Measurements from ENCODE around the gene LRBA. TPM values are rescaled to one million over a fixed set of nuclear protein-coding genes. Genes with fewer than 3 reads are reported as not detected.

The LRBA gene
- total RNA-seq, 1 experiment from 2014 or later: 69.1 TPM

- TF ChIP-seq PRDM15 (CRISPR knock-in tag; IDR thresholded peaks at IDR 0.05): no peak
- no peak for TF ChIP-seq ATF2 (CRISPR knock-in tag; IDR thresholded peaks at IDR 0.05; ENCODE audit: borderline replicate concordance, low read depth)
- no peak for TF ChIP-seq GRHL2 (CRISPR knock-in tag; IDR thresholded peaks at IDR 0.05; ENCODE audit: insufficient replicate concordance, severe bottlenecking)
- TF ChIP-seq CTCF (IDR thresholded peaks at IDR 0.05): no peak
Observed at GRCh38 chr4:150253416-150253815, 761.7 kb downstream of the LRBA start (continued).

GRCh38 chr4:150252741-150253140 is 762.3 kb downstream of the LRBA start:
- H3K4me3 Mint-ChIP-seq: no peak overlapping the region
- CTCF ChIA-PET: interaction anchor here (1.6 kb wide), 1 partner anchor 9 kb away, joined by 15 read pairs; no protein-coding TSS in a partner anchor
- TF ChIP-seq PREB (CRISPR knock-in tag; IDR thresholded peaks at IDR 0.05; ENCODE audit: borderline replicate concordance) (no peak), EMX1 (CRISPR knock-in tag; IDR thresholded peaks at IDR 0.05) (no peak), NR1H2 (CRISPR knock-in tag; IDR thresholded peaks at IDR 0.05) (no peak), FOXK1 (CRISPR knock-in tag; IDR thresholded peaks at IDR 0.05) (no peak), CDX4 (CRISPR knock-in tag; IDR thresholded peaks at IDR 0.05; ENCODE audit: borderline replicate concordance) (no peak), MXD4 (CRISPR knock-in tag; IDR thresholded peaks at IDR 0.05; ENCODE audit: borderline replicate concordance) (no peak), ARID4B (CRISPR knock-in tag; IDR thresholded peaks at IDR 0.05; ENCODE audit: borderline replicate concordance) (no peak), ZNF416 (CRISPR knock-in tag; IDR thresholded peaks at IDR 0.05) (no peak), USF1 (CRISPR knock-in tag; IDR thresholded peaks at IDR 0.05) (no peak), SMAD4 (CRISPR knock-in tag; IDR thresholded peaks at IDR 0.05) (no peak), JAZF1 (CRISPR knock-in tag; IDR thresholded peaks at IDR 0.05) (no peak), ZNF281 (CRISPR knock-in tag; IDR thresholded peaks at IDR 0.05) (no peak), ZNF512 (CRISPR knock-in tag; IDR thresholded peaks at IDR 0.05; ENCODE audit: borderline replicate concordance) (no peak)

More at GRCh38 chr4:150252741-150253140, 762.3 kb downstream of the LRBA start:
- POLR2A ChIA-PET: no interaction called here
- Mint-ChIP-seq H3K27me3 (ENCODE audit: low read depth) (no peaks in the 10 kb centered on the region; the same call in 1 of the 2 replicates), H3K27ac (no peak overlapping the region), H3K4me1 (peaks cover 34% of the 10 kb centered on the region), H3K9me3 (peaks cover 4% of the 10 kb centered on the region; the same call in 1 of the 2 replicates), H3K36me3 (no peaks in the 10 kb centered on the region)
- ATAC-seq: no peak
- no peak for DNase-seq (ENCODE audit: low spot score)
